GM23338 (cell line): ENCODE measurements around the gene GPC5. TPM values are rescaled to one million over a fixed set of nuclear protein-coding genes. Genes with fewer than 3 reads are reported as not detected.

Experiments
- ATAC-seq: fragments of 200-7000 bp; cut with Tn5 transposase; 3 replicates; pipeline ENCODE4 v1.9.1; 2020
- DNase-seq: peaks from one replicate; pipeline ENCODE4 v3.0.0-alpha.2; 2015; ENCODE audit warnings: low spot score
- H2AFZ ChIP-seq: fragments of 200-600 bp; sonication (generic); 2 replicates; pipeline ENCODE4 v1.8.0; 2016; ENCODE audit warnings: antibody characterized with exemption, mild to moderate bottlenecking, moderate library complexity
- H3F3A ChIP-seq: fragments of 200-600 bp; sonication (generic); replicated peaks from 2 replicates; pipeline ENCODE4 v1.8.0; 2017; ENCODE audit warnings: antibody characterized with exemption, mixed run types, low read depth
- H3K27ac ChIP-seq: fragments of 200-600 bp; sonication (generic); 2 replicates; pipeline ENCODE4 v1.6.1; 2016; ENCODE audit warnings: low read depth
- H3K27me3 ChIP-seq: fragments of 200-600 bp; sonication (generic); 2 replicates; pipeline ENCODE4 v1.8.0; 2016; ENCODE audit warnings: mild to moderate bottlenecking, mixed run types, moderate library complexity; ENCODE audit not compliant: insufficient read depth
- H3K36me3 ChIP-seq: fragments of 200-600 bp; sonication (generic); 2 replicates; pipeline ENCODE4 v1.8.0; 2016; ENCODE audit warnings: mild to moderate bottlenecking; ENCODE audit not compliant: insufficient read depth
- H3K4me1 ChIP-seq: fragments of 200-600 bp; sonication (generic); 2 replicates; pipeline ENCODE4 v1.8.0; 2016; ENCODE audit warnings: mild to moderate bottlenecking, moderate library complexity; ENCODE audit not compliant: insufficient read depth
- H3K4me2 ChIP-seq: fragments of 200-600 bp; sonication (generic); 2 replicates; pipeline ENCODE4 v1.7.1; 2017; ENCODE audit warnings: mixed run types
- H3K4me3 ChIP-seq: fragments of 200-600 bp; sonication (generic); 2 replicates; pipeline ENCODE4 v1.6.1; 2016; ENCODE audit warnings: mixed run types
- H3K79me2 ChIP-seq: fragments of 200-600 bp; sonication (generic); replicated peaks from 2 replicates; pipeline ENCODE4 v1.8.0; 2017; ENCODE audit warnings: mild to moderate bottlenecking; ENCODE audit not compliant: insufficient read depth
- H3K9me2 ChIP-seq: fragments of 200-600 bp; sonication (generic); 2 replicates; pipeline ENCODE4 v1.8.0; 2017; ENCODE audit not compliant: insufficient read depth
- H4K20me1 ChIP-seq: fragments of 200-600 bp; sonication (generic); replicated peaks from 2 replicates; pipeline ENCODE4 v1.8.0; 2017; ENCODE audit warnings: mild to moderate bottlenecking; ENCODE audit not compliant: insufficient read depth
- H3K27ac Mint-ChIP-seq: 2 replicates; pipeline ENCODE4 v1.8.0; 2020; ENCODE audit warnings: inconsistent platforms, mild to moderate bottlenecking, moderate library complexity, mixed read lengths
- H3K27me3 Mint-ChIP-seq: 3 replicates; pipeline ENCODE4 v1.8.0; 2022; ENCODE audit warnings: low read depth, mild to moderate bottlenecking, moderate library complexity, mixed read lengths, inconsistent platforms; ENCODE audit not compliant: insufficient read depth, poor library complexity
- H3K36me3 Mint-ChIP-seq: 3 replicates; pipeline ENCODE4 v1.8.0; 2021; ENCODE audit warnings: low read depth, mild to moderate bottlenecking, inconsistent platforms, moderate library complexity, mixed read lengths
- H3K4me1 Mint-ChIP-seq: 3 replicates; pipeline ENCODE4 v1.8.0; 2020; ENCODE audit warnings: mild to moderate bottlenecking, inconsistent platforms, mixed read lengths
- H3K4me3 Mint-ChIP-seq: 3 replicates; pipeline ENCODE4 v1.8.0; 2021; ENCODE audit warnings: moderate library complexity, mild to moderate bottlenecking, inconsistent platforms, mixed read lengths
- H3K9me3 Mint-ChIP-seq: 3 replicates; pipeline ENCODE4 v1.8.0; 2020; ENCODE audit warnings: moderate library complexity, mild to moderate bottlenecking, inconsistent platforms, mixed read lengths
- CREB1 ChIP-seq: fragments of 250-450 bp; sonication (Bioruptor Pico); IDR thresholded peaks from 2 replicates; pipeline ENCODE4 v1.5.0; 2020; ENCODE audit warnings: low read depth, mild to moderate bottlenecking, moderate library complexity
- EZH2 ChIP-seq: fragments of 200-600 bp; sonication (generic); IDR thresholded peaks from one replicate; pipeline ENCODE4 v1.8.0; 2017; ENCODE audit warnings: antibody characterized with exemption, mild to moderate bottlenecking, low read depth; ENCODE audit not compliant: unreplicated experiment
- EZH2phosphoT487 ChIP-seq: fragments of 200-600 bp; sonication (generic); IDR thresholded peaks from one replicate; pipeline ENCODE4 v1.8.1; 2018; ENCODE audit warnings: antibody characterized with exemption; ENCODE audit not compliant: unreplicated experiment
- NANOG ChIP-seq: IDR thresholded peaks from 2 replicates; pipeline ENCODE4 v1.6.1; 2016; ENCODE audit warnings: antibody characterized with exemption, borderline replicate concordance
- POLR2AphosphoS5 ChIP-seq: IDR thresholded peaks from 2 replicates; pipeline ENCODE4 v1.6.1; 2016; ENCODE audit warnings: antibody characterized with exemption, low read depth
- REST ChIP-seq: IDR thresholded peaks from one replicate; pipeline ENCODE4 v1.6.1; 2018; ENCODE audit warnings: antibody characterized with exemption; ENCODE audit not compliant: unreplicated experiment
- STAT1 ChIP-seq: IDR thresholded peaks from one replicate; pipeline ENCODE4 v1.6.1; 2016; ENCODE audit warnings: antibody characterized with exemption; ENCODE audit not compliant: unreplicated experiment
- ZNF114 ChIP-seq: fragments of 250-450 bp; sonication (Bioruptor Pico); IDR thresholded peaks from 2 replicates; pipeline ENCODE4 v1.5.0; 2020; ENCODE audit warnings: mild to moderate bottlenecking, moderate library complexity
- ZNF331 ChIP-seq: fragments of 250-450 bp; sonication (Bioruptor Pico); IDR thresholded peaks from 2 replicates; pipeline ENCODE4 v1.5.0; 2020; ENCODE audit warnings: low read depth, mild to moderate bottlenecking, moderate library complexity
- polyA plus RNA-seq: library from polyadenylated mRNA; unstranded; fragments of >200 nt; fragmentation: Nextera tagmentation; extraction: Ambion mirVana; gene quantifications from 2 replicates; pipeline ENCODE4 v1.2.1, GENCODE V29; 2016
- total RNA-seq: library from RNA; depleted of rRNA; stranded (reverse); fragments of >200 nt; shearing (Covaris generic); gene quantifications from 2 replicates; pipeline ENCODE4 v1.2.3, GENCODE V29; 2014
- TF ChIP-seq, protein P1 (sequence below): IDR thresholded peaks from 2 replicates; pipeline ENCODE4 v1.6.1; 2016; ENCODE audit warnings: antibody characterized with exemption
- TF ChIP-seq, protein P2 (sequence below): fragments of 250-450 bp; sonication (Bioruptor Pico); IDR thresholded peaks from 2 replicates; pipeline ENCODE4 v1.5.0; 2020; ENCODE audit warnings: mild to moderate bottlenecking, moderate library complexity

GPC5 gene
- total and polyA plus RNA-seq, 2 experiments from 2014 or later: 0.95 to 1.1 TPM

DNA sequence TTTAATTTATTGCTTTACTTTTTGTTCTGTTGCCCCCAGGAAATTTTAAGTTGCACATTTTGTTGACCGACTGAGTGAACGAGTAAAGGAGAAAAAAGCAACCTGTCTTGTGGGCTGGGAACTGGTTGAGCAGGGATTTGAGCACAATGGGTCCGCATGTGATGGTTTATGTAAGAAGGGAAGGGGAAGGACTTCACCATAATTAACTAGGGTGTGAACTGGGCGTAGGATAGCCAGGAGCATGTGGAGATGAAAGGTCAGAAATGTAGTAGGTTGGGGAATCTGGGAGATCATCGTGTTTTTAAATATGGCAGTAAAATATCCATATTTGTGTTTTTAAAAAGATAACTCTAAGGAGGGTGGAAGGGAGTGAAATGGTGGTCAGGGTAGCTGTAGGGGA is 99.9 kb downstream of the GPC5 start:
- no peak for TF ChIP-seq ZNF331
- no peak for TF ChIP-seq EZH2phosphoT487
- no peak overlapping the region for H2AFZ ChIP-seq
- no peaks in the 10 kb centered on the region for H3F3A ChIP-seq
- DNase-seq: no peak
- H3K79me2 ChIP-seq: no peaks in the 10 kb centered on the region
- Mint-ChIP-seq H3K36me3 (no peaks in the 10 kb centered on the region), H3K27me3 (no peaks in the 10 kb centered on the region), H3K27ac (no peak overlapping the region), H3K4me3 (no peak overlapping the region), H3K4me1 (peaks cover 13% of the 10 kb centered on the region), H3K9me3 (no peaks in the 10 kb centered on the region)
- H3K4me2 ChIP-seq: no peak overlapping the region
- no peaks in the 10 kb centered on the region for H3K27me3 ChIP-seq
- no peaks in the 10 kb centered on the region for H3K36me3 ChIP-seq
- no peaks in the 10 kb centered on the region for H3K4me1 ChIP-seq
- H3K9me2 ChIP-seq: 0 out of 2 replicates have a peak, but pooled peaks cover 3% of the 10 kb centered on the region
- no peaks in the 10 kb centered on the region for H4K20me1 ChIP-seq
- no peak for ATAC-seq
- no peak overlapping the region for H3K27ac ChIP-seq
- H3K4me3 ChIP-seq: no peak overlapping the region

DNA sequence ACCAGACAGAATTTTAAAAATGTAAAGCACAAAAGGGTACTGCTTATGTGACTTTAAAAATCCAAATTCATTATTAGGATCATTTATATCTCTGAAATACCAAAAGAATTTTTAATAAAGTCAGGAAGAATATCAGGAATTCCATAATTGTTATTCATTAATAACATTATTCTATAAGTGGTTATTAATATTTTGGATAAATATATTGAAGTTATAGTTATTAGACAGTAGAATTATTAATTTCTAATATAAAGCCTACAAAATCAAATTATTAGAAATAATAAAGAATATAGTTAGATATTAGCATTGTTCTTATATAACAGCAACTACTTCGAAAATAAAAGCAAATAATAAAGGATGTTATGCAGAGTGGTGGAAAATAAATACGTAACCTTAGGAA is 105.8 kb downstream of the GPC5 start:
- Histone ChIP-seq H3K79me2 (no peaks in the 10 kb centered on the region), H3K4me2 (no peak overlapping the region), H2AFZ (no peak overlapping the region), H4K20me1 (no peaks in the 10 kb centered on the region), H3K4me1 (no peaks in the 10 kb centered on the region), H3K27me3 (no peaks in the 10 kb centered on the region), H3K4me3 (no peak overlapping the region), H3K27ac (no peak overlapping the region), H3K36me3 (no peaks in the 10 kb centered on the region), H3K9me2 (0 out of 2 replicates have a peak, but pooled peaks cover 3% of the 10 kb centered on the region), H3F3A (no peaks in the 10 kb centered on the region)
- Mint-ChIP-seq H3K4me3 (no peak overlapping the region), H3K9me3 (no peaks in the 10 kb centered on the region), H3K27me3 (peaks cover 3% of the 10 kb centered on the region), H3K27ac (no peak overlapping the region), H3K36me3 (no peaks in the 10 kb centered on the region), H3K4me1 (peaks cover 6% of the 10 kb centered on the region; the same call in 2 of the 3 replicates)
- ATAC-seq (no peak), DNase-seq (no peak)
- TF ChIP-seq STAT1 (no peak), REST (no peak), CREB1 (CRISPR knock-in tag) (no peak), EZH2 (no peak), POLR2AphosphoS5 (no peak), NANOG (no peak), ZNF114 (no peak)
- TF ChIP-seq, protein P1, sequence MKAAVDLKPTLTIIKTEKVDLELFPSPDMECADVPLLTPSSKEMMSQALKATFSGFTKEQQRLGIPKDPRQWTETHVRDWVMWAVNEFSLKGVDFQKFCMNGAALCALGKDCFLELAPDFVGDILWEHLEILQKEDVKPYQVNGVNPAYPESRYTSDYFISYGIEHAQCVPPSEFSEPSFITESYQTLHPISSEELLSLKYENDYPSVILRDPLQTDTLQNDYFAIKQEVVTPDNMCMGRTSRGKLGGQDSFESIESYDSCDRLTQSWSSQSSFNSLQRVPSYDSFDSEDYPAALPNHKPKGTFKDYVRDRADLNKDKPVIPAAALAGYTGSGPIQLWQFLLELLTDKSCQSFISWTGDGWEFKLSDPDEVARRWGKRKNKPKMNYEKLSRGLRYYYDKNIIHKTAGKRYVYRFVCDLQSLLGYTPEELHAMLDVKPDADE: no peak
- TF ChIP-seq, protein P2, sequence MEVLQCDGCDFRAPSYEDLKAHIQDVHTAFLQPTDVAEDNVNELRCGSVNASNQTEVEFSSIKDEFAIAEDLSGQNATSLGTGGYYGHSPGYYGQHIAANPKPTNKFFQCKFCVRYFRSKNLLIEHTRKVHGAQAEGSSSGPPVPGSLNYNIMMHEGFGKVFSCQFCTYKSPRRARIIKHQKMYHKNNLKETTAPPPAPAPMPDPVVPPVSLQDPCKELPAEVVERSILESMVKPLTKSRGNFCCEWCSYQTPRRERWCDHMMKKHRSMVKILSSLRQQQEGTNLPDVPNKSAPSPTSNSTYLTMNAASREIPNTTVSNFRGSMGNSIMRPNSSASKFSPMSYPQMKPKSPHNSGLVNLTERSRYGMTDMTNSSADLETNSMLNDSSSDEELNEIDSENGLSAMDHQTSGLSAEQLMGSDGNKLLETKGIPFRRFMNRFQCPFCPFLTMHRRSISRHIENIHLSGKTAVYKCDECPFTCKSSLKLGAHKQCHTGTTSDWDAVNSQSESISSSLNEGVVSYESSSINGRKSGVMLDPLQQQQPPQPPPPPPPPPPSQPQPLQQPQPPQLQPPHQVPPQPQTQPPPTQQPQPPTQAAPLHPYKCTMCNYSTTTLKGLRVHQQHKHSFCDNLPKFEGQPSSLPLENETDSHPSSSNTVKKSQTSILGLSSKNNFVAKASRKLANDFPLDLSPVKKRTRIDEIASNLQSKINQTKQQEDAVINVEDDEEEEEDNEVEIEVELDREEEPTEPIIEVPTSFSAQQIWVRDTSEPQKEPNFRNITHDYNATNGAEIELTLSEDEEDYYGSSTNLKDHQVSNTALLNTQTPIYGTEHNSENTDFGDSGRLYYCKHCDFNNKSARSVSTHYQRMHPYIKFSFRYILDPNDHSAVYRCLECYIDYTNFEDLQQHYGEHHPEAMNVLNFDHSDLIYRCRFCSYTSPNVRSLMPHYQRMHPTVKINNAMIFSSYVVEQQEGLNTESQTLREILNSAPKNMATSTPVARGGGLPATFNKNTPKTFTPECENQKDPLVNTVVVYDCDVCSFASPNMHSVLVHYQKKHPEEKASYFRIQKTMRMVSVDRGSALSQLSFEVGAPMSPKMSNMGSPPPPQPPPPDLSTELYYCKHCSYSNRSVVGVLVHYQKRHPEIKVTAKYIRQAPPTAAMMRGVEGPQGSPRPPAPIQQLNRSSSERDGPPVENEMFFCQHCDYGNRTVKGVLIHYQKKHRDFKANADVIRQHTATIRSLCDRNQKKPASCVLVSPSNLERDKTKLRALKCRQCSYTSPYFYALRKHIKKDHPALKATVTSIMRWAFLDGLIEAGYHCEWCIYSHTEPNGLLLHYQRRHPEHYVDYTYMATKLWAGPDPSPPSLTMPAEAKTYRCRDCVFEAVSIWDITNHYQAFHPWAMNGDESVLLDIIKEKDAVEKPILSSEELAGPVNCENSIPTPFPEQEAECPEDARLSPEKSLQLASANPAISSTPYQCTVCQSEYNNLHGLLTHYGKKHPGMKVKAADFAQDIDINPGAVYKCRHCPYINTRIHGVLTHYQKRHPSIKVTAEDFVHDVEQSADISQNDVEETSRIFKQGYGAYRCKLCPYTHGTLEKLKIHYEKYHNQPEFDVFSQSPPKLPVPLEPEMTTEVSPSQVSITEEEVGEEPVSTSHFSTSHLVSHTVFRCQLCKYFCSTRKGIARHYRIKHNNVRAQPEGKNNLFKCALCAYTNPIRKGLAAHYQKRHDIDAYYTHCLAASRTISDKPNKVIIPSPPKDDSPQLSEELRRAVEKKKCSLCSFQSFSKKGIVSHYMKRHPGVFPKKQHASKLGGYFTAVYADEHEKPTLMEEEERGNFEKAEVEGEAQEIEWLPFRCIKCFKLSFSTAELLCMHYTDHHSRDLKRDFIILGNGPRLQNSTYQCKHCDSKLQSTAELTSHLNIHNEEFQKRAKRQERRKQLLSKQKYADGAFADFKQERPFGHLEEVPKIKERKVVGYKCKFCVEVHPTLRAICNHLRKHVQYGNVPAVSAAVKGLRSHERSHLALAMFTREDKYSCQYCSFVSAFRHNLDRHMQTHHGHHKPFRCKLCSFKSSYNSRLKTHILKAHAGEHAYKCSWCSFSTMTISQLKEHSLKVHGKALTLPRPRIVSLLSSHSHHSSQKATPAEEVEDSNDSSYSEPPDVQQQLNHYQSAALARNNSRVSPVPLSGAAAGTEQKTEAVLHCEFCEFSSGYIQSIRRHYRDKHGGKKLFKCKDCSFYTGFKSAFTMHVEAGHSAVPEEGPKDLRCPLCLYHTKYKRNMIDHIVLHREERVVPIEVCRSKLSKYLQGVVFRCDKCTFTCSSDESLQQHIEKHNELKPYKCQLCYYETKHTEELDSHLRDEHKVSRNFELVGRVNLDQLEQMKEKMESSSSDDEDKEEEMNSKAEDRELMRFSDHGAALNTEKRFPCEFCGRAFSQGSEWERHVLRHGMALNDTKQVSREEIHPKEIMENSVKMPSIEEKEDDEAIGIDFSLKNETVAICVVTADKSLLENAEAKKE (CRISPR knock-in tag): no peak
